GM12801 (cell line): Measurements from ENCODE around the gene TSGA10IP.

Source experiments
- TF ChIP-seq, protein P1 (sequence below): IDR thresholded peaks from one replicate; pipeline ENCODE4 v1.5.1; 2011; ENCODE audit warnings: control low read depth; ENCODE audit not compliant: insufficient read length; ENCODE audit errors: extremely low read depth

TSGA10IP gene

DNA sequence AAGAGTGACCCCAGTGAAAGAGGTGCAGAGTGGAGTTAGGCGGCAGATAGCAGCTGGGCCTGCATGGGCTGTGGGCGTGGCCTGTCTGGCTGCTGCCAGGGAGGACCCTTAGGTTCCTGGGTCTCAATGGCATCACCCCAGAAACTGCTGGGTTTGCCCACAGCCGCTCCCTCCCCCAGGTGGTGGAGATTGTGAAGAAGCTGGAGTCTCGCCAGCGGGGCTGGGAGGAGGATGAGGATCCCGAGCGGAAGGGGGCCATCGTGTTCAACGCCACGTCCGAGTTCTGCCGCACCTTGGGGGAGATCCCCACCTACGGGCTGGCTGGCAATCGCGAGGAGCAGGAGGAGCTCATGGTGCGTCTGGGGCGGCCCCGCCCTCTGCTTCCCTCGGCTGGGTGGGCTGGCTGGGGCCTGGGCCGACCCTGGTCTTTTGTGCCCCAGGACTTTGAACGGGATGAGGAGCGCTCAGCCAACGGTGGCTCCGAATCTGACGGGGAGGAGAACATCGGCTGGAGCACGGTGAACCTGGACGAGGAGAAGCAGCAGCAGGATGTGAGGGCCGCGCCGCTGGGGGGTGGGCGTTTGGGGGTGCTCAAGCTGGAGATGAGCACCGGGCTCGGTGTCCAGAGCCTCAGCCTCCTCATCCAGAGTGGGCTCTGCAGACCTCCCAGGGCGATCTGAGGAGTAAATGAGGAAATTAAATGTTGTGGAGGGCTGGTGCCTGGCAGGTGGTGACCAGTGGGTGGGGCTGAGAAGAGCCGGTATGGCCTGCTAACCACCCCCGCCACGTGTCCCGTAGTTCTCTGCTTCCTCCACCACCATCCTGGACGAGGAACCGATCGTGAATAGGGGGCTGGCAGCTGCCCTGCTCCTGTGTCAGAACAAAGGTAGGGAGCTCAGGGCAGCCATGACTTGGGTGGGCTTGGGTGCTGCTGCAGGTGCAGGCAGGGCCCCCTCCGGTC is 31.2 kb downstream of the TSGA10IP start:
- TF ChIP-seq, protein P1, sequence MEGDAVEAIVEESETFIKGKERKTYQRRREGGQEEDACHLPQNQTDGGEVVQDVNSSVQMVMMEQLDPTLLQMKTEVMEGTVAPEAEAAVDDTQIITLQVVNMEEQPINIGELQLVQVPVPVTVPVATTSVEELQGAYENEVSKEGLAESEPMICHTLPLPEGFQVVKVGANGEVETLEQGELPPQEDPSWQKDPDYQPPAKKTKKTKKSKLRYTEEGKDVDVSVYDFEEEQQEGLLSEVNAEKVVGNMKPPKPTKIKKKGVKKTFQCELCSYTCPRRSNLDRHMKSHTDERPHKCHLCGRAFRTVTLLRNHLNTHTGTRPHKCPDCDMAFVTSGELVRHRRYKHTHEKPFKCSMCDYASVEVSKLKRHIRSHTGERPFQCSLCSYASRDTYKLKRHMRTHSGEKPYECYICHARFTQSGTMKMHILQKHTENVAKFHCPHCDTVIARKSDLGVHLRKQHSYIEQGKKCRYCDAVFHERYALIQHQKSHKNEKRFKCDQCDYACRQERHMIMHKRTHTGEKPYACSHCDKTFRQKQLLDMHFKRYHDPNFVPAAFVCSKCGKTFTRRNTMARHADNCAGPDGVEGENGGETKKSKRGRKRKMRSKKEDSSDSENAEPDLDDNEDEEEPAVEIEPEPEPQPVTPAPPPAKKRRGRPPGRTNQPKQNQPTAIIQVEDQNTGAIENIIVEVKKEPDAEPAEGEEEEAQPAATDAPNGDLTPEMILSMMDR, result no peak

DNA sequence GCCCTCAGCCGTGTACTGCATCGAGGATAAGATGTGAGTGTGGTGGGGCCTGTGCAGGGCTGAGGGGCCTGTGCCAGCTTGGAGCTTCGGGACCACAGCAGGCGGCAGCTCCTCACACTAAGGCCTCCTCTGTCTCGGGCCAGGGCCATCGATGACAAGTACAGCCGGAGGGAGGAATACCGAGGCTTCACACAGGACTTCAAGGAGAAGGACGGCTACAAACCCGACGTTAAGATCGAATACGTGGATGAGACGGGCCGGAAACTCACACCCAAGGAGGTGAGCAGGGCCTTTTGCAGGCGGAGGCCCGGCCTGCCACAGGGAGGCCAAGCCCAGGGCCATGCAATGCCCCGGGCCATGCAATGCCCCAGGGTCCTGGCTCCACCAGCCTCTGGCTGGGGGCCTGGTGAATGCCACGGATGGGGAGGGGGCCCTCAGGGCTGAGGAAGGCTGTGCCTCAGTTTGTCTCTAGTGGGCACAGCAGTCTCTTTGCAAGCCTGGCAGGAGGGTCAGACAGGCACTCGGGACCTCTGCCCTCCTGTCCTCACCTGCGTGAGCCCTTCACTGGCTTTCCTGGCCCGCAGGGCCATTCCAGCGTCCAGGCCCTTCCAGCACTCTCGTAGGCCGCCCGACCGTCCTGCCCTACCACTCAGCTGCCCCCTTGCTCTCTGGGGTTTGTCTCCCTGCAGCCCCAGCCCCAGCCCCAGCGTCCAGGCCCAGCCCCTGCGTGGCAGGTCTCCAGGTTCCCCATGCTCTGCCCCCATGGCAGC is 32.5 kb downstream of the TSGA10IP start:
- TF ChIP-seq, protein P1, result no peak

DNA sequence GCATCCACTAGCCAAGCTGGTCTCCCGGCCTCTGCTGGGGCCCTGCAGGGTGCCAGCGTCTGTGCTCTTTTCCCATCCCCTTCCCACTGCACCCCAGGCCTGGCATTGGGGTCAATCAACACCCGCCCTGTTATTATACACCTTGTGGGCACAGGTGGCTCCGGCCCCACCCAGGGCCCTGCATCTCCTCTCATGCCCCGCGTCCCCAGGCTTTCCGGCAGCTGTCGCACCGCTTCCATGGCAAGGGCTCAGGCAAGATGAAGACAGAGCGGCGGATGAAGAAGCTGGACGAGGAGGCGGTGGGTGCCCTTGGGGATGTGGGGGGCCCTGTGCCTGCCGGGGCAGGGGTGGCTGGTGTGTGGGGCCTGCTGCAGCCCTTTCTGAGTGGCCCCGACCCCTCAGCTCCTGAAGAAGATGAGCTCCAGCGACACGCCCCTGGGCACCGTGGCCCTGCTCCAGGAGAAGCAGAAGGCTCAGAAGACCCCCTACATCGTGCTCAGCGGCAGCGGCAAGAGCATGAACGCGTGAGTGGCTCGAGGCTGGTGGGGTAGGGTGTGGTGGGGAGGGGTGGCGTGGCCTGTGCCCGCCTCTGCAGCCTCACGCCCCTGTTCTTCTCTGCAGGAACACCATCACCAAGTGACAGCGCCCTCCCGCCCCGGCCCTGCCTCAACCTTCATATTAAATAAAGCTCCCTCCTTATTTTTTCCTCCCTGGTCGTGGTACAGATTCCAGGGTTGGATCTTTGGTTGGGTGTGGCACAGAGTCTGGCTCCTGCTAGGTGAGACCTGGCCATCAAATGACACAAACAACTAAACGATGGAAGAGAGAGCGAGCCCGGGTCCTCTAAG is 33.3 kb downstream of the TSGA10IP start:
- TF ChIP-seq, protein P1, result no peak

DNA sequence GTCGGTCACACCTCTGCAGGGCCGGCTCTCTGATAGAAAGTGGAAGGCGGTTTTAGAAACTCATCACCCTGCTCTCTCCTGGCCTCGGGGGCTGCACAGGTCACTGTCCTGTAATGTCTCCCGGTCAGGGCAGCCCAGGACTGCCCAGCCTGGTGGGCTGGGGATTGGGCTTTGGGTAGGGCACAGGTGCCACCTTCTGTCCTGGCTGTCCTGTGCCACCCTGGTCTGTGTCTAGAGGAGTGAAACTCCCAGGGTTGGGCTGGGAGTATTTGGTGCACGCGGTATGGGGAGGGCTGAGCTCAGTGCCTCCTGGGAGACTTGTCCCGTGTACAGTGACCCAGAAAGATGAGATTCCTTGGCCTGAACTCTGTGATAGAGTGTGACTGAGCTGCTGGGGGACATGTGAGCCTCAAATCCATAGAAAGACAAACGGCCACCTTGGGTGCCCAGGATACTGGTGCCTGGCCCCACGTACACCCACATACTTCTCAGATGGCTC is 34.0 kb downstream of the TSGA10IP start:
- TF ChIP-seq, protein P1, result no peak

DNA sequence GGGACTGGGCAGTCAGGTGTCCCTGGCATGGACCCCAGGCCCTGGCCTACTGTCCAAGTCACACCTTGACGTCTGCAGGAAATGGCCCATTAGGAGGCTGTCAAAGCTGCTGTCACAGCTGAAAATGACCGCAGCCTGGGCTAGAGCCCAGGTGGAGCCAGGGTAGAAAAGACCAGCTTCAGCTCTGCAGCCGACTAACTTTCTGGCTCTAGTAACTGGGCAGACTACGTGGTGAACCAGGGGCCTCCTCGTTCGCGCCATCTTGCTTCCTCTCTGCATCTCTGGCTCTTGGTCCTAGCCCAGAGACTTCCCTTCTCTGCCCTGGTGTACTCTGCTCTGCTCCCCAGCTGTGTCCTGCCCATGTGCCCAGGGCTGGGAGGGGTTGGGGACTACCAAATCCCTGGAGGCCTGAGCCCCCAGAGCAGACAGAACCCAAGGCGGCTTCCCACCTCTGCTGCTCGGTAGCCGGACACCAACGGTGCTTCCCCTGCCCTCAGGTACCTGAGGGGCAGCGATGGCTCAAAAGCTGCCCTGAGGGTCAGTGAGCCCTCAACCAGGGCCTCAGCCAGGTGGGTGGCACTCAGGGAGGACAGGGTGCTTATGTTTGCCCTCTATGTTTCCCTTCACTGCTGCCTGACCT is 35.9 kb downstream of the TSGA10IP start:
- TF ChIP-seq, protein P1, result no peak

DNA sequence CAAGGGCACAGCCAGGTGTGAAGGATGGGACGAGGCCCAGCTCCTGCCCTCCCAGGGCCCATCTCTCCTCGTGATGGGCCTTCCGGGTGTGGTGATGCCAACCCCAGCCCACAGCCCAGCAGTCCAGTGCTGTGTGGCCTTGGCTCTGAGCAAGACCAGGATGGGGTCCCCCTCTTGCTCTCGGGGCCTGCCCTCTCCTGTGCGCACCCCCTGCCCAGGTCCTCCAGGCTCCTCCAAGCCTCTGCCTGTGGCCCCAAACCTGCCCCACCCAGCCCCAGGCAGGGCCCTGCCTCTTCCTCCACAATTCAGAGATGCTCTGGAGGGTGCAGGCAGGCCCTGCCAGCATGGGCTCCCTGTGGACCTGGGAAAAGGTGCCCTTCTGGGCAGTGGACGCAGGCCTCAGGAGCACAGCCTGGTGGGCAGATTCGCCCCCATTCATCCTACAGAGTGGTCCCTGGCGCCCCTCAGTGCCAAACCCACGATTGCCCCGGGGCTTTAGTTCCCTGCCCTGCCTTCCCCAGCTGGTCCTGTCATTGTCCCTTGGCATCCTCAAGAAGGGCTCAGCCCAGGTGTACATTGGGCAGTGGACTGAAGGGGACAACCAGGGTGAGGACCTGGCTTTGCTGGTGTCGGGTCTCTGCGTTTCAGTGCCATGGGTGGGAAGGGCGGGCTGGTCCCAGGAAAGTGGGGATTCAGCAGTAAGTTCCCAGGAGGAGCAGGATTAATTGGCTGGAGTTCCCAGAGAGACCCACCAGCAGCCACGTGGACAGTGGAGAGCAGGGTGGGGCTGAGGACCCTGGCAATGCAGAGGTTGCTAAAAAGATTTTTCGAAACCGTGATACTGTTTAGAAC is 36.9 kb downstream of the TSGA10IP start:
- TF ChIP-seq, protein P1, result no peak
